ENCODE results near the gene CTNNBIP1. TPM values are rescaled to one million over a fixed set of nuclear protein-coding genes. Genes with fewer than 3 reads are reported as not detected.

Gene CTNNBIP1
- total RNA-seq (2021; fragmentation: NEBNext Ultra II Directional; extraction: Animal tissue kit (Norgen Biotek cat#: 25700)), result 46.6 and 49.5 TPM in 2 replicates
- 40.9 and 48.8 TPM in 2 replicates for polyA plus RNA-seq (2011; rRNA removed)
- polyA plus RNA-seq (2011; cell fraction: cytosol; rRNA removed), result 50.8 TPM
- polyA plus RNA-seq (2011; cell fraction: nucleus; rRNA removed), result 37.8 TPM
- polyA plus RNA-seq (2012, experiment 1 of 2), result 29.8 to 63.7 TPM (median 56.8 TPM) in 4 replicates
- polyA plus RNA-seq (2012, experiment 2 of 2), result 31.9 TPM
- 27.0 TPM for polyA plus RNA-seq (2013, experiment 1 of 2)
- 29.6 TPM for polyA plus RNA-seq (2013, experiment 2 of 2)
- 21.0 and 32.7 TPM in 2 replicates for polyA minus RNA-seq (2011; rRNA and poly(A)+ RNA removed)
- polyA minus RNA-seq (2011; cell fraction: cytosol; rRNA and poly(A)+ RNA removed), result 36.7 TPM
- 18.3 TPM for polyA minus RNA-seq (2011; cell fraction: nucleus; rRNA and poly(A)+ RNA removed)
- long read RNA-seq, experiment 1, transcript CTNNBIP1-204 (5 exons, 1,206 nt), result major isoform, 29 of 74 reads
- long read RNA-seq, experiment 1, partial matches to known transcripts, result 15 of 74 reads
- long read RNA-seq, experiment 1, other reads (novel, unspliced or antisense), result 27 of 74 reads
- long read RNA-seq, experiment 2, partial matches to known transcripts, result 11 of 12 reads
- long read RNA-seq, experiment 2, other reads (novel, unspliced or antisense), result 1 of 12 reads

DNA sequence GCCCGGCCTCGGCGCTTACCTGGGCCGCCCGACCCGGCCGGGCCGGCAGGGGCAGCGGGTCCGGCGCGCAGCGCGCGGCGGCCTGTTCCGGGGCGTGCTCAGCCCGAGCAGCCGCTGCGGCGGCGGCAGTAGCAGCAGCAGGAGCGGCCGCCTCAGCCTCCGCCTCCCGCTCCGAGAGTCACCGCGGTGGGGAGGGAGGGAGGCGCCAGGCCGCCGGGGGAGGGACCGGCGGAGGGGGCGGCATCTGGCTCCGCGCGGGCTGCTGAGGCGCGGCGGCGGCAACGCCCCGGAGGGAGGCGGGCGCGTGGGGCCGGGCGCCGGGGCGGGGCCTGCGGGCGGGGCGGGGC lies at the start of gene CTNNBIP1:
TSS of gene CTNNBIP1 (minus strand) at position 194 of the 347 bp plus-strand sequence. CDS start 38,205 bp downstream, outside the sequence.
- Histone ChIP-seq H4K20me1 (replicated peaks in 1 of 2; ENCODE audit: control insufficient read depth in 1 of 2, insufficient read depth in 2 of 2, low read length in 2 of 2) (peaks cover 0 to 2% of the 10 kb centered on the region in 2 experiments), H3K4me3 (ENCODE audit: extremely low read depth in 1 of 4, insufficient read depth in 2 of 4, low read depth in 3 of 4, low read length in 4 of 4) (peak within 1 kb of the TSS; percentile 80 to 99 (median 88)), H3K27me3 (replicated peaks in 1 of 4; ENCODE audit: control insufficient read depth in 3 of 4, extremely low read depth in 1 of 4, insufficient read depth in 3 of 4, low read length in 3 of 4) (no peaks in the 10 kb centered on the region), H3K56ac (replicated peaks; ENCODE audit: insufficient read length, low read depth, low read length) (peak within 1 kb of the TSS; percentile 71), H3K9me3 (ENCODE audit: insufficient read depth in 2 of 2, low read depth in 1 of 2, low read length in 1 of 2) (no peaks in the 10 kb centered on the region), H2BK20ac (ENCODE audit: low read length) (no peak within 1 kb of the TSS), H2AK5ac (ENCODE audit: low read depth, low read length) (no peak within 1 kb of the TSS), H3K4me1 (replicated peaks in 1 of 4; ENCODE audit: control insufficient read depth in 3 of 4, insufficient read depth in 4 of 4, low read length in 3 of 4) (peaks cover 2 to 6% (median 4%) of the 10 kb centered on the region in 4 experiments; a peak in 4 of 7 replicates), H3K9ac (replicated peaks in 1 of 4; ENCODE audit: extremely low read depth in 1 of 4, low read depth in 3 of 4, low read length in 3 of 4) (peak within 1 kb of the TSS; percentile 59 to 81 (median 78)), H4K91ac (replicated peaks; ENCODE audit: insufficient read length, low read length) (peak within 1 kb of the TSS; percentile 57), H3K79me2 (ENCODE audit: control insufficient read depth in 1 of 2, insufficient read depth in 2 of 2, low read length in 2 of 2) (peaks cover 7 to 20% of the 10 kb centered on the region in 2 experiments; a peak in 2 of 4 replicates), H2BK15ac (ENCODE audit: low read length) (no peak within 1 kb of the TSS), H3K27ac (ENCODE audit: low read depth, low read length) (peak within 1 kb of the TSS; percentile 60), H3K14ac (ENCODE audit: insufficient read length) (no peak within 1 kb of the TSS), H3K23me2 (ENCODE audit: low read depth, low read length) (peaks cover 6% of the 10 kb centered on the region), H3K4me2 (ENCODE audit: insufficient read depth in 1 of 2, low read depth in 2 of 2, low read length in 2 of 2) (peak within 1 kb of the TSS; percentile 90 to 92), H3K4ac (replicated peaks; ENCODE audit: insufficient read length, low read depth, low read length) (no peak within 1 kb of the TSS), H3K23ac (ENCODE audit: insufficient read length) (no peak within 1 kb of the TSS), H2BK120ac (replicated peaks; ENCODE audit: low read depth, low read length) (no peak within 1 kb of the TSS), H2BK5ac (ENCODE audit: low read depth, low read length) (peak within 1 kb of the TSS; percentile 46; the same call in 1 of the 2 replicates), H4K5ac (ENCODE audit: insufficient read length, low read depth, low read length) (peak within 1 kb of the TSS; percentile 20), H3K18ac (ENCODE audit: extremely low read depth, low read length) (peak within 1 kb of the TSS; percentile 79), H2BK12ac (ENCODE audit: low read depth, low read length) (no peak within 1 kb of the TSS), H3K79me1 (ENCODE audit: low read depth, low read length) (peaks cover 9% of the 10 kb centered on the region), H4K8ac (ENCODE audit: extremely low read depth, insufficient read depth, low read length) (peak within 1 kb of the TSS; percentile 62; the same call in 1 of the 2 replicates), H3K36me3 (ENCODE audit: control insufficient read depth in 2 of 4, insufficient read depth in 4 of 4, low read length in 3 of 4) (no peaks in the 10 kb centered on the region), H2AFZ (ENCODE audit: low read length) (peak within 1 kb of the TSS; percentile 79; the same call in 1 of the 2 replicates)
- WGBS, 2 experiments (ENCODE audit: extremely low coverage in 1 of 2, insufficient coverage in 1 of 2, insufficient read length in 1 of 2, insufficient replicate concordance in 2 of 2, low coverage in 1 of 2, low lambda C conversion rate in 2 of 2, missing lambda C conversion rate in 1 of 2), result 0% methylated on average over 7 of the region's 55 CpGs; no CpG with 5 or more reads in 1 of the 2 experiments
- CTCF ChIA-PET (ENCODE audit: partially characterized antibody), result interaction anchor here (1.0 kb wide), 1 partner anchor 8 kb away, joined by 4 read pairs; no protein-coding TSS in a partner anchor
- DNase-seq (ENCODE audit: low read depth in 1 of 2, low spot score in 2 of 2), result no peak
- FAIRE-seq, result no peak
- POLR2A ChIA-PET (ENCODE audit: partially characterized antibody), result interaction anchor here (1.0 to 1.2 kb wide), 3 partner anchors 8 to 33 kb away, joined by 4 to 10 read pairs (median 5); no protein-coding TSS in a partner anchor
- TF ChIP-seq RXRA (IDR thresholded peaks at IDR 0.05; ENCODE audit: insufficient read depth, low read depth, low read length) (no peak), TAF7 (optimal IDR thresholded peaks at IDR 0.05; ENCODE audit: borderline replicate concordance, low read depth, low read length) (no peak), RAD21 (IDR thresholded peaks at IDR 0.05 in 1 of 2, conservative IDR thresholded peaks at IDR 0.05 in 1 of 2; ENCODE audit: low read depth in 2 of 2, low read length in 2 of 2) (no peak; a peak in 1 of 4 replicates), FOSL1 (IDR thresholded peaks at IDR 0.05; ENCODE audit: insufficient read depth, low read depth, low read length) (no peak), NANOG (IDR thresholded peaks at IDR 0.05; ENCODE audit: insufficient read depth, low read depth, low read length, poor library complexity, severe bottlenecking) (no peak), EGR1 (IDR thresholded peaks at IDR 0.05; ENCODE audit: borderline replicate concordance, low read depth, low read length) (no peak), TBP (IDR thresholded peaks at IDR 0.05; ENCODE audit: low read depth, low read length) (no peak), POU5F1 (IDR thresholded peaks at IDR 0.05; ENCODE audit: low read depth, low read length) (no peak), POLR2A (IDR thresholded peaks at IDR 0.05; ENCODE audit: control extremely low read depth in 1 of 2, low read depth in 2 of 2, low read length in 2 of 2) (no peak), SP4 (IDR thresholded peaks at IDR 0.05; ENCODE audit: low read length) (no peak), BRCA1 (IDR thresholded peaks at IDR 0.05; ENCODE audit: low read depth, low read length) (no peak)
